Measurements from ENCODE around the gene MRPS6. TPM values are rescaled to one million over a fixed set of nuclear protein-coding genes. Genes with fewer than 3 reads are reported as not detected.

Gene MRPS6
- total and polyA plus RNA-seq, 2 of the 4 experiments (the other 2 are of a cell fraction), result 7.5 to 35.1 TPM

- TF ChIP-seq BHLHE40 (IDR thresholded peaks at IDR 0.05; ENCODE audit: low read depth, low read length) (no peak), RFX5 (IDR thresholded peaks at IDR 0.05; ENCODE audit: low read depth, low read length) (no peak), CHD1 (IDR thresholded peaks at IDR 0.05; ENCODE audit: low read depth, low read length) (no peak), SMC3 (IDR thresholded peaks at IDR 0.05; ENCODE audit: low read depth, low read length) (no peak), ELK1 (IDR thresholded peaks at IDR 0.05; ENCODE audit: borderline replicate concordance, low read depth, low read length) (no peak), RAD21 (IDR thresholded peaks at IDR 0.05; ENCODE audit: low read length) (no peak)
Measured at GRCh38 chr21:34023691-34024373, 49.5 kb upstream of the MRPS6 start (continued).
